Hepatic stellate cell (primary cell): ENCODE data around the gene EXD3.
"Not testable (repeated sequence)": the region's sequence is repeated elsewhere in the genome, so short reads cannot be mapped to it uniquely, and the experiment has no call there.

Experiments
- DNase-seq: peaks from one replicate; pipeline ENCODE4 v3.0.0; 2011; ENCODE audit warnings: low spot score

The EXD3 gene

GRCh38 chr9:137271696-137272076, 151.3 kb downstream of the EXD3 start:
- DNase-seq = no peak

DNA sequence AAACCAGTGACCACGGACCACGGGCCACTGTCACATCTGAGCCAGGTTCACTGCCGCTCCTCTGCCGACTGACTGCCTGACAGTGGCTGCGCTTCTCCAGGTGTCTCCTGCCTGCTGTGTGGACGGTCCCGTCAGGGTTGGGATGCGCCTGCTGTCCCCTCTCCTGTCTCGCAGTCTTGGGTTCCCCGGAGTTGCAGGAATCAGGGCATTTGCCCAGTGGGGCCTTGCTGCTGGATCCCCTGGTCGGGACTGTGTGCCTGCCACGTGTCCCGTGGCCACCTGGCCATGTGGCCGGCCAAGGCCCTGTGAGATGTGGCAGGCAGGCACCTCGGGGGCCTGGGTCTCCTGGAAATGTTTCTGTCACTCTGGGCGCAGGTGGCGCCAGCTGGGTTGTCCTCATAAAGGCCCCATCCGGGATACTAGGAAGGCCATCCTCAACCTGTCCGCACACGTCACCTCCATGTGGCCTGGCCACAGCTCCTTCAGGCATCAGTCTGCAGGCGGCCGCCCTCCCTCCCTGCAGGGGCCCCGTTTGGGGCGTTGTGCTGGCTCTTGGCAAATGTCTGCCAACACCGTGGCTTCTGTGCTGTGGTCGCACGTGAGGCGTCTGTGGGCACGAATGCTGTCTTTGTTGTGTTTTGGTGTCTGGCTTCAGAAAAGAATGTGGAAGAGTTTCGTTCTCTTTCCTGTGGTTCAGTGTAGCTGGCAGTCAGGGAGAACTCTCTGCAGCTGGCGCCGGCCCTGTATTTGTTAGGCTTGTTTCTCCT, 151.8 kb downstream of the EXD3 start:
- no peak for DNase-seq

GRCh38 chr9:137269231-137269772, 153.7 kb downstream of the EXD3 start:
- DNase-seq = peak; percentile 89

GRCh38 chr9:137268538-137269201, 154.3 kb downstream of the EXD3 start:
- DNase-seq = no peak

DNA sequence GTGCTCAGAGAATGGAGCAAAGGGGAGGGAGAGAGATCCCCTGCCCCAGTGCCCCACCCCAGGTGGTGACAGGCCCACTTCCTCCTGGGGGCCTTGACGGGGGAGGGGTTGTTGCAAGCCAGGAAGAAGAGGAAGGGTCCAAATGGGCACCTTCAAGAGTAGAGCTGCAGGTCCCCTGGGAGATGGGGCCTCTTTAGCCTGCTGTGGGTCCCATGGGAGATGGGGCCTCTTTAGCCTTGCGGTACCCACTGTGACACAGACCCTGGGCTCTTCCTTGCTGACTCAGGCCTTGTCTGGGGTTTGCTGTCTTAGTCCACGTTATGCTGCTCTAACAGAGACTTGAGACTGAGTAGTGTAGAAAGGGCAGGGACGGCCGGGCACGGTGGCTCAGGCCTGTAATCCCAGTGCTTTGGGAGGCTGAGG, 155.0 kb downstream of the EXD3 start:
- peak; percentile 86 for DNase-seq

- no peak for DNase-seq
Observed at GRCh38 chr9:137266585-137267453, 156.1 kb downstream of the EXD3 start.

DNA sequence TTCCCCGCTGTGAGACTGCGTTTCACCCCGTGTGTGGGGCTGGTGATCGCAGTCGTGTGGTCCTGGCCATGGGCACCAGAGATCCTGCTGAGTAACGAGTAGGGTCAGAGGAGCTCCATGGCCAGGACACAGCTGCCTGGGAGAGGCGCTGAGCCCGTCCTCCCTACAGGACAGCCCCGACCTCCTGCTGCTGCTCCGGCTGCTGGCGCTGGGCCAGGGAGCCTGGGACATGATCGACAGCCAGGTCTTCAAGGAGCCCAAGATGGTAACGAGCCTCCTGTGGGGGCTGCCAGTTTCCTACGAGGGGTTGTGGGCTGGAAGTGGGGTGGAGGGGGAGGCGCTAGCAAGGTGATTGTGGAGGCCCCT, 156.8 kb downstream of the EXD3 start:
- no peak for DNase-seq

GRCh38 chr9:137265496-137266161, 157.3 kb downstream of the EXD3 start:
- no peak for DNase-seq

DNA sequence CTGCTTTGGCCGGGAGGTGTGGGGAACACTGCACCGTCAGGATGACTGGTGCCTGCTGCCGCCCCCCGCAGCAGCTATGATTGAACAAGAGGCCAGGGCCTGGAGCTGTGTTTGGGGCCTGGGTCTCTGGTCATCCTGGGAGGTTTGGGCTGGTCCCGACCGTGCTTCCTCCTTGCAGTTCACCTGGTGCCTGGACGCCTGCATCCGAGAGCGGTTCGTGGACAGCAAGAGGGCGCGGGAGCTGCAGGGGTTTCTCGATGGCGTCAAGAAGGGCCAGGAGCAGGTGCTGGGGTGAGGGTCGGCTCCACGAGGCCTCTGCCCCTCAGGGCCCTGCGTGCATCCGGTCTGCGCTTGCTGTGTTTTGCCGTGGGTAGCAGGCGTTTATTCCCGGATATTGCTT, 158.9 kb downstream of the EXD3 start:
- no peak for DNase-seq

DNA sequence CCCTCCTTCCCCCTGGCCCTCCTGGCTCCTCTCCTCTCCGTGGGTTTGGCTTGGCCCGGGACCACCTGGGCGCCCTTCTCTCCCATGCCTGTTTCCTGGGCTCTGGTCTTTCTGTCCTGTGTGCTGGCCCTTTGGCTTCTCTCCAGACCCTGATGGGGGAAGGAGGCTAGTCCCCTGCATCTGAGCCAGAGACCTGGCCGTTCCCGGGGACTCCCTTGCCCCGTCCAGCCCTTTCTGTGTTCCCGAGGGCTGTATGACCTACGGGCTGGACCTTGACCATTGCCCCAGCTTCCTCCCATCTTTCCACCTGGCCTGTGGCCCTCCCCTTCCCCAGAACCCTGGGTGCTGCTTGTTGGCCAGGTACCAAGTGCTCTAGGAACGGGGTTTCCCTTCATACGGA, 159.5 kb downstream of the EXD3 start:
- no peak for DNase-seq

- no peak for DNase-seq
Observed at GRCh38 chr9:137262909-137263285, 160.1 kb downstream of the EXD3 start.

GRCh38 chr9:137262173-137262908, 160.6 kb downstream of the EXD3 start:
- DNase-seq = not testable (repeated sequence)
